HL-60 (cell line): ENCODE measurements around the gene AFF3.
"Not testable (repeated sequence)": the region's sequence is repeated elsewhere in the genome, so short reads cannot be mapped to it uniquely, and the experiment has no call there.

ENCODE experiments used
- POLR2AphosphoS5 ChIP-seq: IDR thresholded peaks from 2 replicates; pipeline ENCODE4 v1.6.1; 2012; ENCODE audit warnings: low read depth
- REST ChIP-seq: IDR thresholded peaks from 2 replicates; pipeline ENCODE4 v1.6.1; 2012; ENCODE audit warnings: low read depth; ENCODE audit not compliant: insufficient replicate concordance
- TF ChIP-seq, protein P1 (sequence below): IDR thresholded peaks from one replicate; pipeline ENCODE4 v1.5.1; 2011; ENCODE audit warnings: low read length, control low read depth, inconsistent platforms; ENCODE audit not compliant: insufficient read depth

DNA sequence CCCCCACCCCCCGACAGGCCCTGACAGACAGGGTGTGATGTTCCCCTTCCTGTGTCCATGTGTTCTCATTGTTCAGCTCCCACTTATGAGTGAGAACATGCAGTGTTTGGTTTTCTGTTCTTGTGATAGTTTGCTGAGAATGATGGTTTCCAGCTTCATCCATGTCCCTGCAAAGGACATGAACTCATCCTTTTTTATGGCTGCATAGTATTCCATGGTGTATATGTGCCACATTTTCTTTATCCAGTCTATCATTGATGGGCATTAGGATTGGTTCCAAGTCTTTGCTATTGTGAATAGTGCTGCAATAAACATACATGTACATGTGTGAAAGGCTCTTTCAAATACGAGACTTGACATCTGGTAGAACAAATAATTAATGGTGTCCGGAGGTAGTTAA lies 208.9 kb downstream of the AFF3 start:
- TF ChIP-seq, protein P1, sequence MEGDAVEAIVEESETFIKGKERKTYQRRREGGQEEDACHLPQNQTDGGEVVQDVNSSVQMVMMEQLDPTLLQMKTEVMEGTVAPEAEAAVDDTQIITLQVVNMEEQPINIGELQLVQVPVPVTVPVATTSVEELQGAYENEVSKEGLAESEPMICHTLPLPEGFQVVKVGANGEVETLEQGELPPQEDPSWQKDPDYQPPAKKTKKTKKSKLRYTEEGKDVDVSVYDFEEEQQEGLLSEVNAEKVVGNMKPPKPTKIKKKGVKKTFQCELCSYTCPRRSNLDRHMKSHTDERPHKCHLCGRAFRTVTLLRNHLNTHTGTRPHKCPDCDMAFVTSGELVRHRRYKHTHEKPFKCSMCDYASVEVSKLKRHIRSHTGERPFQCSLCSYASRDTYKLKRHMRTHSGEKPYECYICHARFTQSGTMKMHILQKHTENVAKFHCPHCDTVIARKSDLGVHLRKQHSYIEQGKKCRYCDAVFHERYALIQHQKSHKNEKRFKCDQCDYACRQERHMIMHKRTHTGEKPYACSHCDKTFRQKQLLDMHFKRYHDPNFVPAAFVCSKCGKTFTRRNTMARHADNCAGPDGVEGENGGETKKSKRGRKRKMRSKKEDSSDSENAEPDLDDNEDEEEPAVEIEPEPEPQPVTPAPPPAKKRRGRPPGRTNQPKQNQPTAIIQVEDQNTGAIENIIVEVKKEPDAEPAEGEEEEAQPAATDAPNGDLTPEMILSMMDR = not testable (repeated sequence)
- not testable (repeated sequence) for TF ChIP-seq POLR2AphosphoS5, REST
